Gastroesophageal sphincter (tissue), 4 donors: ENCODE data around the gene CES2. TPM values are rescaled to one million over a fixed set of nuclear protein-coding genes. Genes with fewer than 3 reads are reported as not detected.

Source experiments
- ATAC-seq: fragments of 150-250 bp; one replicate; pipeline ENCODE4 v1.9.1; 2016; ENCODE audit warnings: mild to moderate bottlenecking, moderate library complexity
- H3K27ac ChIP-seq, 4 donors: fragments of 200-600 bp; sonication (generic) in 3 of 4; 1 replicate in 3 of 4; 2 replicates in 1 of 4; pipeline ENCODE4 v1.5.1; 2016 to 2019
- H3K27me3 ChIP-seq: fragments of 200-600 bp; sonication (generic); one replicate; pipeline ENCODE4 v1.5.1; 2019
- H3K36me3 ChIP-seq, 2 donors: fragments of 200-600 bp; sonication (generic); one replicate each; pipeline ENCODE4 v1.5.1; 2019; ENCODE audit warnings: control low read depth in 1 of 2
- H3K4me1 ChIP-seq, 3 donors: fragments of 200-600 bp; sonication (generic); 1 replicate in 2 of 3; 2 replicates in 1 of 3; pipeline ENCODE4 v1.5.1; 2016 to 2019; ENCODE audit warnings: control low read depth in 2 of 3
- H3K4me3 ChIP-seq, 2 donors: fragments of 200-600 bp; sonication (generic); one replicate each; pipeline ENCODE4 v1.5.1; 2019; ENCODE audit warnings: mild to moderate bottlenecking in 1 of 2, moderate library complexity in 1 of 2
- H3K9me3 ChIP-seq, 3 donors: fragments of 200-600 bp; sonication (generic); one replicate each; pipeline ENCODE4 v1.5.1; 2017 to 2019; ENCODE audit warnings: control low read depth in 2 of 3
- EP300 ChIP-seq: sonication (generic); formaldehyde crosslinking; IDR thresholded peaks from one replicate; pipeline ENCODE4 v1.6.1; 2017; ENCODE audit warnings: antibody characterized with exemption, mild to moderate bottlenecking
- POLR2A ChIP-seq, 2 donors: fragments of 450-650 bp; IDR thresholded peaks; one replicate each; pipeline ENCODE4 v1.6.1; 2017; ENCODE audit warnings: antibody characterized with exemption in 2 of 2, mild to moderate bottlenecking in 2 of 2, moderate library complexity in 1 of 2
- POLR2AphosphoS5 ChIP-seq: sonication (generic); formaldehyde crosslinking; IDR thresholded peaks from one replicate; pipeline ENCODE4 v1.6.1; 2017; ENCODE audit warnings: antibody characterized with exemption
- whole genome bisulfite sequencing, 2 donors: methylation state at CpG; one replicate each; pipeline ENCODE4 v1.1.5; 2018; ENCODE audit warnings: low coverage in 1 of 2; 5-methylcytosine and 5-hydroxymethylcytosine counted together
- total RNA-seq, 4 donors: library from RNA; depleted of rRNA; stranded (reverse); fragments of >200 nt; gene quantifications; one replicate each; pipeline ENCODE4 v1.1.0, GENCODE V29; 2016
- TF ChIP-seq, protein P1 (sequence below), 4 experiments: fragments of 200-600 bp in 2 of 4; fragments of 450-650 bp in 2 of 4; sonication (generic) in 1 of 4; IDR thresholded peaks; one replicate each; pipeline ENCODE4 v1.5.1; 2017 to 2019; ENCODE audit warnings: antibody characterized with exemption in 4 of 4, mild to moderate bottlenecking in 2 of 4, moderate library complexity in 2 of 4

Gene CES2
- total RNA-seq, 4 donors from 2014 or later: 25.9 to 32.6 (median 26.3) TPM

DNA sequence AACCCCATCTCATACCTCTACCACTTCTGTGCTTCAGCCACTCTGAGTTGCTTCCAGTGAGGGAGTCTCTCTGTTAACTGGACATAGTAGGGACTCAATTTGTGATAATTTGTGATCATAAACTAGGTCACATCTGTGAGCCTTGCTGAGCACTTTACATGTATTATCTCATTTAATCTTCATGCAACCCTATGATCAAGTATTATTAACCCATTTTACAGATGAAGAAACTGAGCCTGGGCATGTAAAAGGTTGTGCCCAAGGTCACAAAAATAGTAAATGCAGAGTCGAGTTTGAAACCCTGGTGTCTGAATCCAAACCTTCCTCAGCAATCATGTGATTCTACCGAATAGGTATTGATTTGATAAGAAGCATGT, 36.4 kb upstream of the CES2 start:
- H3K4me3 ChIP-seq: no peak overlapping the region
- 70 to 86% methylated on average over 2 of the region's 2 CpGs for WGBS, 2 donors
- no peaks in the 10 kb centered on the region for H3K9me3 ChIP-seq
- ATAC-seq: no peak
- H3K4me1 ChIP-seq: peaks cover 33 to 83% (median 50%) of the 10 kb centered on the region in 3 donors
- H3K27me3 ChIP-seq: no peaks in the 10 kb centered on the region
- H3K36me3 ChIP-seq: no peaks in the 10 kb centered on the region
- TF ChIP-seq, protein P1, sequence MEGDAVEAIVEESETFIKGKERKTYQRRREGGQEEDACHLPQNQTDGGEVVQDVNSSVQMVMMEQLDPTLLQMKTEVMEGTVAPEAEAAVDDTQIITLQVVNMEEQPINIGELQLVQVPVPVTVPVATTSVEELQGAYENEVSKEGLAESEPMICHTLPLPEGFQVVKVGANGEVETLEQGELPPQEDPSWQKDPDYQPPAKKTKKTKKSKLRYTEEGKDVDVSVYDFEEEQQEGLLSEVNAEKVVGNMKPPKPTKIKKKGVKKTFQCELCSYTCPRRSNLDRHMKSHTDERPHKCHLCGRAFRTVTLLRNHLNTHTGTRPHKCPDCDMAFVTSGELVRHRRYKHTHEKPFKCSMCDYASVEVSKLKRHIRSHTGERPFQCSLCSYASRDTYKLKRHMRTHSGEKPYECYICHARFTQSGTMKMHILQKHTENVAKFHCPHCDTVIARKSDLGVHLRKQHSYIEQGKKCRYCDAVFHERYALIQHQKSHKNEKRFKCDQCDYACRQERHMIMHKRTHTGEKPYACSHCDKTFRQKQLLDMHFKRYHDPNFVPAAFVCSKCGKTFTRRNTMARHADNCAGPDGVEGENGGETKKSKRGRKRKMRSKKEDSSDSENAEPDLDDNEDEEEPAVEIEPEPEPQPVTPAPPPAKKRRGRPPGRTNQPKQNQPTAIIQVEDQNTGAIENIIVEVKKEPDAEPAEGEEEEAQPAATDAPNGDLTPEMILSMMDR (IDR thresholded peaks at IDR 0.05): no peak
- TF ChIP-seq EP300 (no peak), POLR2A (IDR thresholded peaks at IDR 0.05) (no peak), POLR2AphosphoS5 (no peak)
- H3K27ac ChIP-seq: peak overlapping the region; percentile 65 to 93 (median 92)

DNA sequence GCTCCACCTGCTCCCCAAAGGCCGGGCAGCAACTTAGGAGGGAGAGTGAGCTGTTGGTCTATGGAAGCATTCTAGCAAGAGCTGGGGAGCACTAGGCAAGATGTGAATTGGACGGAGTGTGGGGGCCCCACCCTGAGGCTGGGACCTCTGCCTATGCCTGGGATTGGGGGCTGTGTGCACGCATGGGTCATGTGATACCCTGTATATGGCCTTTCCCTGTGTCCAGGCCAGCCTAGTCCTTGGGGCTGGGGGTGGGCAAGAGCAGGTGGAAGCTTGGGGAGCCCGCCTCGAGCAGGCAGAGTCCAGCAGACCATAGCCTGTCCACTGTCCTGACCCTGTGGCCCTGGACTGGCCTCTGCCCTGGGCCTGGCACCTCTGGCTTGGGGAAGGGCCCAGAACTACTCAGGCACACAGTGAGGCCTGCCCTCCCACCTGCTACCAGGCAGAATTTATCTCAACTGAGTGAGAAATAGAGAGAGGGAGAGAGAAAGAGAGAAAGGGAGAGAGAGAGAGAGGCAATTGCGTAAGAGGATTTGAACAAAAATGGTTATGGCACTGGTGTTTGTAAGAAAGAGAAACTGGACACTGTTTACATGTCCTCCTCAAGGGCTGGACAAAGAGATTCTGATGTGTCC, 35.9 kb upstream of the CES2 start:
- 22 to 29% methylated on average over 1 of the region's 6 CpGs for WGBS, 2 donors
- peak; percentile 64 for ATAC-seq
- TF ChIP-seq POLR2AphosphoS5 (peak; percentile 80), EP300 (no peak), POLR2A (IDR thresholded peaks at IDR 0.05) (no peak)
- TF ChIP-seq, protein P1 (IDR thresholded peaks at IDR 0.05): no peak
- Histone ChIP-seq H3K27me3 (no peaks in the 10 kb centered on the region), H3K4me3 (no peak overlapping the region), H3K27ac (peak overlapping the region; percentile 65 to 93 (median 92)), H3K4me1 (peaks cover 36 to 88% (median 55%) of the 10 kb centered on the region in 3 donors), H3K9me3 (no peaks in the 10 kb centered on the region), H3K36me3 (no peaks in the 10 kb centered on the region)

DNA sequence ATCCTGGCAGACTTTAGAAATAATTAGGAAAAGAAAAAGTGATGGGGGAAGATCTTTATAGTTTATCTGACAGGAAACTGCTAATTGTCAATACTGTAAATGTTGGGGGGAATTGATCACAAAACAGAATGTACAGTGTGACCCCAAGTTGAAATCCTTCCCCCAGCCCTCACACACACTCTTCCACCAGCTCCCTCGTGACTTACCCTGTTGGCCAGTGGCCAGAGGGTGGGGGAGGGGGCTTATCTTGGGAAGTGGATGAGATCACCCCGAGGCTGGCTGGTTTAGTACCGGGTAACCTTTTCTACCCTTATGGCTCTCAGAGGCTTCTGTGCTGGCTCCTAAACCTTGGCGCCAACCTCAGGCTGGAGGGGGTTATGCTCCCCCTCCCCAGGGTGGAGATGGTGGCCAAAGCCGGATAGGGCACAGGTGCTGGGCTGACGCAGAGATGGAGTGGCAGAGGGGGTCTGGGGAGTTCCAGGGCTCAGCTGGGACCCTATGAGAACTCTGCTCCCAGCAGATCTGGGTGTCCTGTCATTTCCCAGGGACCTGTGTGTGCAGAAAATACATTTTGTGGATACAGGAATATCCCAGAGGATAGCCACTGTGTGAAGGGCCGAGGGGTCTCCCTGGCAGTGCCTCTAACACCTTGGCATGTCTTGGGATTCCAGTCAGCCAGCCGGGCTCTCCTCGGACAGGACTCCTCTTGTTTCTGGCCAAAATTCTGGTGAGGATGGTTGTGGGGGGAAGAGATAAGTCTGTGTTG, 35.2 kb upstream of the CES2 start:
- TF ChIP-seq POLR2A (IDR thresholded peaks at IDR 0.05) (no peak), EP300 (no peak), POLR2AphosphoS5 (no peak)
- TF ChIP-seq, protein P1 (IDR thresholded peaks at IDR 0.05): no peak
- ATAC-seq: peak; percentile 46
- H3K27ac ChIP-seq: peak overlapping the region; percentile 82 to 93 (median 92)
- peaks cover 36 to 91% (median 62%) of the 10 kb centered on the region in 3 donors for H3K4me1 ChIP-seq
- no peak overlapping the region for H3K4me3 ChIP-seq
- H3K36me3 ChIP-seq: no peaks in the 10 kb centered on the region
- WGBS, 2 donors: 0 to 10% methylated on average over 1 to 7 of the region's 9 CpGs
- no peaks in the 10 kb centered on the region for H3K9me3 ChIP-seq
- H3K27me3 ChIP-seq: no peaks in the 10 kb centered on the region

DNA sequence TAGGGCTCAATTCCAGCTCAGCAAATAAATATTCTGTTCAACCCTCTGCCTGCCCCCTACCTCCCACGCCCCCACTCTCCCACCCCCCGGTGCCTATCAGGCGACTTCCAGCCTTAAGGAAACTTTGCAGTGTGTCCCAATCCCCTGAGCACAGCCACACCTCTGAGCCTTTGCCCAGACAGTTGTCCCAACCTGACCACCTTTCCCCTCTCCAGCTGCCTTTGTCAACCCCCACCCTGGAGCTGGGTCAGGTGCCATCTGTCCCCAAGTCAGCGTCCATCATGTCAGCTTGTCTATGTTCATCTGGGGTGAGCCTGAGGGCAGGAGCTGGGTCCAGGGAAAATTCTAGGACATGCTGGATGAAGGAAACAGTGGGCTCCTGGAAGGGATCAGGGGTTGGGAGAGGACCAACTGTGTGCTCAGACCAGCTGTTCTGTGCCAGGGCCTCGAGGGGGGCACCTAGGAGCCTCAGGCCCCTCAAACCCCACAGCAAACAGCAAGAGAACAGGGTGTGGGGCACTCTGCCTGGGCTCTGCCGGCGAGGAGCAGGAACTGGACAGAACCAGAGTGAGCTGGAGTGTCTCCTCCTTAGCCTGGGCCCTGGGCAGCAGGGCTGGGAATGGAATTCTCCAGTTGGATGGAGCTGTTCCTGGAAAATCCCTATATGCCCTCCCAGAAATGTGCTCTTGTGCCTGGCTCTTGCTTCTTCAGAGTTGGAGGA, 34.4 kb upstream of the CES2 start:
- no peaks in the 10 kb centered on the region for H3K36me3 ChIP-seq
- H3K4me1 ChIP-seq: peaks cover 36 to 91% (median 67%) of the 10 kb centered on the region in 3 donors
- H3K4me3 ChIP-seq: no peak overlapping the region
- no peaks in the 10 kb centered on the region for H3K27me3 ChIP-seq
- H3K9me3 ChIP-seq: no peaks in the 10 kb centered on the region
- peak; percentile 42 for ATAC-seq
- peak; percentile 38 for TF ChIP-seq POLR2AphosphoS5
- TF ChIP-seq, protein P1 (IDR thresholded peaks at IDR 0.05): no peak
- H3K27ac ChIP-seq: peak overlapping the region; percentile 82 to 93 (median 92)
- WGBS, 2 donors: 20% methylated on average over 2 of the region's 7 CpGs; no CpG with 5 or more reads in 1 of the 2 donors
